Epithelial cell of prostate (primary cell): ENCODE results near the gene LHFPL3.

ENCODE experiments used
- DNase-seq: peaks from one replicate; pipeline ENCODE4 v3.0.0-alpha.2; 2011; ENCODE audit warnings: low read depth, low spot score
- H3K27ac ChIP-seq: fragments of 450-650 bp; 2 replicates; pipeline ENCODE4 v1.5.1; 2017; ENCODE audit warnings: mild to moderate bottlenecking

Gene LHFPL3

DNA sequence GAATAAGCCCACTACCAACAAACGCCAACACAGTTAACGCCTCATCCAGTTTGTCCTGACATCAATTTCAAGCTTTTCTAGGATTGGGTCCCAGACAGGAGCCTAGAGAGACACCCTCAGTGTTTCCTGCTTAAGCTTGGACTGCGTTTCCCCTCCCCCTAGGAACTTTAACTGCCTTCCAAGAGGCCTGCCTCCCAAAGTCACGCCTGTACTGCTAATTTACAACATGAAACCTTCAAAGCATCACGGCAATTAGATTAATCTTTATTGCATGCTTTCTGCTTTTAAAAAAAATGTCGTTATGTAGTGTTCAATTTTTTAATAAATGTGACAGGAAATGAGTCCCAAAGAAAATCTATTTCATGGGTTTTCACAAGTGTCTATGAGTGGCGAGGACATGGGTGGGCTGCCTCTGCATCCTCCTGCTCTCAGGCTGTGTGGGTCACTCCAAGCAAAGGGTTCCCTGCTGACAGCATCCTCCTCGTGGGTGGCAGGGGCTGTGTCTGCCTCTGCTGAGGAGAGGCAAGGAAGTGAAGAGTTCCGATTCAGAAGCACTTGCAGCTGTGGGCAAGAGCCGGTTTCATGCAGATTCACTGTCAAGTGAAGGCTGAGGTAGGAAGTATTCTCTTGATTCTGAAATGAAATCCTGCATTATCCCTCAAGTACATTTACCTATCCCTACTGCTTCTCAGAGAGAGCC, 492.6 kb downstream of the LHFPL3 start:
- no peak for DNase-seq
- no peak overlapping the region for H3K27ac ChIP-seq

DNA sequence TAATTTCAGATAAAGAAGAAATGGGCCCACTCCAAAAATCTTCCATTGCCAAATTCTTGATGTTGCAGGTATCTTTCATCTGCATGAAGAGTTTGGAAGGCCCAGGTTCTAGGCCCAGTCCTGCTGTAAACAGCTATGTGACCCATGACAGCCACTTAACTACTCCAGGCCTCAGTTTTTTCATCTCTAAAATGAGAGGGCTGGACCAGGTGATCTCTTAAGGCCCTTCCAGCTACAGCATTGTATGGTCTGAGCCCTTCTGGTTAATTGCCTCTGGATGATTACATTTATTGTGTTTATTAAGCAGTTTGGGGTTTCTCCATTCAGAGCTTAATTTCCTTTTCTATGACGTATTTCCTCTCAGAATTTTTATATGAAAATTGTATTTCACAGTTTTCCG, 494.8 kb downstream of the LHFPL3 start:
- H3K27ac ChIP-seq, result no peak overlapping the region
- DNase-seq, result no peak

DNA sequence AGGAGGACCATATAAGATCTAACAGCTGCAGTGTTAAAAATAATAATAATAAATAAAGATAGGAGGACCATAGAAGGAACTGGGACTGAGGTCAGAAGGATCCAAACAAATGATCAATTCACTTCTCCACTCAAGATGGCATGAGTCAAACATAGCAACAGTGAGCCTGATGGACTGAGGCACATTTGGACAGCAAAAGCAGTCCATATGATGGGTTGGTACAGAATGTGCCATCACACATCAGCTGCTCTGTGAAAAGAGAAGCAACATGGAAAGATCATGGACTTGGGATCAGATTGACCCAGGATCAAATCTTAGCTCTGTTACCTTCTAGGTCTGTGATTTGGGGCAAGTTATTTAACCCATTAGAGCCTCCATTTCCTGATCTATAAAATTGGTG, 496.7 kb downstream of the LHFPL3 start:
- no peak overlapping the region for H3K27ac ChIP-seq
- DNase-seq, result no peak

DNA sequence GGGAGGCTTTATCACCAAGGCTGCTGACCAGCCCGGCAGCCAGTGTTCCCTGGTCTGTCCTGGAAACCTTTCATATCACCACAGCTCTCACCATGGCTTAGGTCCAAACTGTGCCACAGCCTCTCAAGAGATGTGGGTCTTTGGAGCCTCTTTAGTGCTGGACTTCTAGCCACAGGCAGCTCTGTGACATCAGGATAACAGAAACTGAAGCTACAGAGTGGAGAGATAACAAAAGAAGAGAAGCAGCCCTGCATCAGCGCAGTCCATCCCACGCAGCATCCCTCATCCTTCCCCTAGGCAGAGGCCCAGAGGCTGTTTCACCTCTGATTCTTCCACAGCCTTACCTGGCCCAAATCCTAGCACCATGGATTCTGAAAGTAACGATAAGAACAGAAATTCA, 497.7 kb downstream of the LHFPL3 start:
- no peak overlapping the region for H3K27ac ChIP-seq
- no peak for DNase-seq

DNA sequence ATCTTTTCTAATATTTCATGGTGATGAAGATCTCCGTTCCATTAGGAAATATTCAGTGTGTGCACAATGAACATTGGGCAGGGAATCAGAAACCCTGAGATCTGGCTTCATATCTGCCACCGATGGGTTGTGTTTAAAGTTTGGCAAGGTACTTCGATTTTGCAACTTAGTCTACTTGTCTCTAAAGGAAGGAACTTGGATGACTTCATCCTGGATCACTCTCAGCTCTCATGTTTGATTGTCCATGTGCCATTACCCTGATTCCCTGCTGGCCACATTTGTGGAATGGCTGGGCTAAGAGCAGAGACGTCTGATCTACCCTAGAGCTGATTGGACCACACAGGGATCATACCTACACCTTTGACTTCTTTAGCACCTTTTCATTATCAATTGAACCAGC, 508.6 kb downstream of the LHFPL3 start:
- H3K27ac ChIP-seq, result no peak overlapping the region
- DNase-seq, result no peak

DNA sequence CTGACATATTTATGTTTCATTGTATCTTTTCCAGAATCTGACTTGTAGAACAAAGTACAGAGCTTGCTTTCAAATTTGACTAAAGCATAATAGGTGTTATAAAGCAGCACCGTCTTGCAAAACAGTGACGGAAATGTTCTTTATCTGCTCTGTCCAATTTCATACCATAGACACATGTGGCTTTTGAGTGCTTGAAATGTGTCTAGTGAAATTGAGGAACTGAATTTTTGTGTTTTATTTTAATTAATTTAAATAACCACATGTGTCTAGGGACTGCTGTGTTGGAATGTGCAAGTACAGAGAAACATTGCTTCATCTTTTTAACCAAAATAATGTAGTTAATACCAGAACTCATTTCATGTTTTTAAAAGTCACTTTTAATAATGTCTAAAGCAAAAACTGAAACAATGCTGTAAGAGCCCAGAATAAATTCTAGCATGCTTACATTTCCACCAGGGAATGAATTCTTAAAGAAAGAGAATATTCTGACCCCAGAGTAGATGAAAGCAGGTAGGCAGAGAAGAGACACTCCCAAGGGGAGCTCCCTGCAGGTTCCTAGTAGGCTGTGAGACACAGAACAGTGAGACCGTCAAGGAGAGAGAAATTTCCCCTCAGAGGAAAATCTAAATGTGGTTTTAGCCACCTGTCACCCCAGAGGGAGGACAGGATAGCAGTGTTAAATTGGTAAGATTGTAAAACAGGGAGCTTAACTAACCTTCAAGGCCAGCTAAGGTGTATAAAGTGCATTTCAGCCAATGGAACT, 510.3 kb downstream of the LHFPL3 start:
- no peak for DNase-seq
- no peak overlapping the region for H3K27ac ChIP-seq

DNA sequence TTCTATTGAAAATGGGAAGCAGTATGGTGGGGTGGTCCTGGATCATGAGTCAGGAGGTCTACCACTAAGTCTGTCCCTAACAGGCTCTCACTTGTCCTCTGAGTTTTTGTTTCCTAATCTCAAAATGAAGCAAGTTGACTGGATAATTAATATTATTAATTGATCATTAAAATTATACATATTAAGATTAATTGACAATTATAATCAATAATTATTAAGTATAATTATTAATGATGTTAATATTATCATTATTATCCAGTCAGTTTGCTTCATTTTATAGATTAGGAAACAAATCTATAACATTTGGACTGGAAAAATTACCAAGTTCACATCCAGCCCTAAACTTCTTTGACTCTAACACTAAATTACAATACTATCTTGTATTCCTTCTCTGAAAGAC, 511.4 kb downstream of the LHFPL3 start:
- DNase-seq, result no peak
- H3K27ac ChIP-seq, result no peak overlapping the region

DNA sequence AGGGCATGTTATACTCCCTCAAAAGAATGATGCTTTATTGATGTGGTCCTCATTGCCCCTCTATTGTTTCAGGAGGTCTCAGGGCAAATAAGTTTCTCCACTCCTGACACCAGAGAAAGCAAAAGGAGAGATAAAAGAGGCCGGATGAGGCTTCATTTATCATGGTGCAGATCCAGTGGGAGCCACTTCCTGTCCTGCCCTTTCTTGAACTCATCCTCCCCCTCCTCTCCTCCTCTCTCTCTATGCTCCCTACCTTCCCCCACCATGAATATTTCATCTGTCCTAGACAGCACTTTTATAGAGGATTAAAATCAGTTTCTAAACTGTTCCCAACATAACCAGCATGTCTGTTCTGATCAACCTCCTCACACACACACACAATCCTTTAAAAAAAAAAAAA, 513.4 kb downstream of the LHFPL3 start:
- no peak overlapping the region for H3K27ac ChIP-seq
- DNase-seq, result no peak

DNA sequence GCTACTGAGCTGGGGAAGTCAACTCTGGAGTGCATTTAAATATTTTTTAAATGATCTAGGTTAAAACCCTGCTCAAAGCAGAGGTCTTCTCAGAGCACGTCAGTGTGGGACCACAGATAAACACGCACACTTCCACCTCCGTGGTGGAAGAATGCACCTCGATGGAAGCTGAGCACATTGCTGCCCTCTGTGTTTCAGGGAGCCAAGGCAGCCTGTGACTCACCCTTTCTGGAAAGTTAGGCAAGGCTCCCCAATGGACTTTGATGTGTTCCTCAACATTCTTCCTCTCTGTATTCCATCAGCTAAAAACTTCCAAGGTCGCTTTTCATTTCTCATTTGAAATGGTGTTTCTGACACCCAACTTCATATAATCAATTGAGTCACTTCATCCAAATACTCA, 514.8 kb downstream of the LHFPL3 start:
- no peak overlapping the region for H3K27ac ChIP-seq
- DNase-seq, result no peak

DNA sequence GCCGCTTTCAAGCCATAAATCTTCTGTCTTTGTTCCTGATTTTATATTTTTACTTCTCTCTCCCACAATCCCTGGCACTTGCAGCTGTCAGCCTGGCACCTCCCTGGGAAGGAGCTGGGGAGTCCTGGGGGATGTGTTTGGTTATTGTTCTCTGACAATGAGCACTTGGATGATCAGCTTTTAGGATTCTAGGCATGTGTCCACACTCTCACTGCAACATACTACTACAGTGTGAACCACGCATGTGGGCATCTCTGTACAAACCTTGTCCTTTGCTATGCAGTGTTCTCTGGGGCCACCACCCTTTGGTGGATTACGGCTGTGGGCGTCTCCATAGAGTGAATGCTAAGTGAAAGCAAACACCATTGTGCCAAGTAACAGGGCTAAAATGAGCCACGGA, 517.2 kb downstream of the LHFPL3 start:
- no peak for DNase-seq
- H3K27ac ChIP-seq, result no peak overlapping the region

DNA sequence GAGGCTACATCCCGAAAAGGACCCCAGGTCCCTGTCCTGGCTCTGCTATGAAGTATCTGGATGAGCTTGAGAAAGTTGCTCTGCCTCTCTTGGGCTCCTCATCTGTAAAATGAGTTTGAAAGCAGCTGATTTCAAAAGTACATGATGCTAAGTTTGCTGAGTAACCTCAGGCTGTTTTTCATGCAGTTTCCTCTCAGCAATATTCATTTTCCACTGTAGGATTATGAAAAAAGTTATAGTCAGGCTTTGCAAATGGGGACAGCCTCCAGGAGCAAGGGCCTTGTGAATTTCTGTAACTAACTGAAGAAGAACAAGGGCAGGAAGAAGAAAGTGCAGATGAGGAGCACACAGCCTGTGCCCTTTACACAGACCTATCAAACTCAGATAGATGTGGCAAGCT, 518.3 kb downstream of the LHFPL3 start:
- no peak for DNase-seq
- H3K27ac ChIP-seq, result no peak overlapping the region

DNA sequence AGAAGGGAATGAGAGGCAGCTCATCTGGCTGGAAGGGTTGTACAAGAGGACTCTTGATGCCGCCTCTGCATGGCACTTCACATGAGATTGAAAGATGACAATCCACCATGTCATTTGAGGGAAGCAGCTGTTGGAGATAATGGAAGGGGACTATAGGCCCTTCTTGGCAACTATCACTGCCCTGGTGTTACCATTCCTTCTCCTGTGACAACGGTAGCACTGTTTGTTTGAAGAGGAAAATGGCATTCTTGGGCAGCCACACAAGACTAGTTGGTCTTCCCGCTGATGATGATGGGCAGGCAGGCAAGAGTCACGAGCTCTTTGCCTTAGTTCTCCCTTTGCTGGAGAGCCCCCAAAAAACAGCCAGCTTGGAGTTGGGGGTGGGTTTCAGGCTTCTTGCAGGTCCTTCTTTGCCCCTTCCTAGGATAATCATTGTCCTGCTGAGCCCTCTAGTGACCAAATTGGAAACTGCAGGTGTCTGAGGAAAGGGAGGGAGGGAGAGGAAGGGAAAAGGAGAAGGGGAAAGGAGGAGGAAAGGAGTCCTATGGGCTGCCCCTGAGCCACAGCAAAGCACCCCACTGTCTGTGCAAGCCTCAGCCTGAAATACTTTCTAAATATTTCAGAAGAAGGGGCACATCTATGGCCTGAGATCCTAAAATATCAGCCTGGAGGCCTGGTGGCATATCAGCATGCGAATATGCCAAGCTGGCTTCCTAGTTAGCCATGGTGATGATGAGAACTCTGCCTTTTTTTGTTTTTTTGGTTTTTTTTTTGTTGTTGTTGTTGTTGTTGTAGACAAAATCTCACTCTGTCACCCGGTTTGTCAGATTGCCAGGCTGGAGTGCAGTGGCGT, 520.0 kb downstream of the LHFPL3 start:
- no peak overlapping the region for H3K27ac ChIP-seq
- no peak for DNase-seq

DNA sequence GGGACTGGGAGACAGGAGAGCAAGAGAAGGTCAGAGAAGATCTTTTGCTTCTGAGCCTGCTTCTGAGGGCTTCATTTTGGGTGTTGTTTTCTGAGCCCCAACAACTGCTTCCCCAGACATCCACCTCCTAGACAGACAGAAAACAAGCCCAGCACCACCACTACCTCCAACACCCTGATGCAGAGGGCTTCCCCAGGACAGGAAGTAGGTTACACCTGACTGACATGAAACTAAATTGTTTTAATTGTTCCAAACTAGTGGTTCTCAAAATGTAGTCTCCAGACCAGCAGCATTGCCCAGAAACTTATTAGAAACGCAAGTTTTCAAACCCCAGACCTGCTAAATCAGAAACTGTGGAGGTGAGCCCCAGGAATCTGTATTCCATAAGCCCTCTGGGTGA, 522.0 kb downstream of the LHFPL3 start:
- no peak overlapping the region for H3K27ac ChIP-seq
- DNase-seq, result no peak

DNA sequence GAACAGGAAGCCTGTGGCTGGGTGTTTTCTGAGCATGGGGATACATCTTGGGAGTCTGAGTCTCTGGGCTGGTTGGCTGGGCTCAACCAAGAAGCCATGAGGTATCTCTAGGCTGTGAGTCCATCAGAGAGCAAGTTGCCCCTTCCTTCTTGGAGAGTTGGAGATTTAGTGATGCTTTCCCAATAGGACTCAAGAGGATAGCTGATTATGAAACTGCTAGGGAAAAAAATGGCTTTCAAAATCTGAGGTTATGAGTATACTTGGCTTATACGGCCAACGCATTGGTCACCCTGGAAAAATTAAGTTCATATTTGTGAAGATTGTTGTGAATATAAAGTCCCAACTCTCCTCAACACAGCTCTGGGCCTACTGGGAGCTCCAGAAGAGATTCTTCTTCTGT, 522.9 kb downstream of the LHFPL3 start:
- DNase-seq, result no peak
- no peak overlapping the region for H3K27ac ChIP-seq

DNA sequence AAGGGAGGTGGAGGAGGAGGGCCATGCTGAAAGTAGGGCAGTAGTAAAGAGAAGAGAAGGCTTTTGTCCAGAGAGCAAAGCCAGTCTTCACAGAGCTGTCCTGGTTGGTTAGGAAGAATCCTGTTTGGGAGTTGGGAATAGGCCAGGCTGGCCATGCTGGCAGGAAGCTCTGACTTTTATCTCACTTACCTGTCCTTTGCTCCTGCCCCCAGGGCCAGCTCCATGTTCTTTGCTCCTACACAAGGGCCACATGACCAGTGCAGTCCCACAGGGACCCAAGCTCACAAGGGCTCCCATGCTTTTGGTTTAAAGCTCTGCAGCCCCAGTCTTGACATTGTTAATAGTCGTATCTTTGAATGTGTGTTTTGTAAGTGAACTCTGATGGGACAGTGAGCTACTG, 524.0 kb downstream of the LHFPL3 start:
- H3K27ac ChIP-seq, result no peak overlapping the region
- DNase-seq, result no peak

DNA sequence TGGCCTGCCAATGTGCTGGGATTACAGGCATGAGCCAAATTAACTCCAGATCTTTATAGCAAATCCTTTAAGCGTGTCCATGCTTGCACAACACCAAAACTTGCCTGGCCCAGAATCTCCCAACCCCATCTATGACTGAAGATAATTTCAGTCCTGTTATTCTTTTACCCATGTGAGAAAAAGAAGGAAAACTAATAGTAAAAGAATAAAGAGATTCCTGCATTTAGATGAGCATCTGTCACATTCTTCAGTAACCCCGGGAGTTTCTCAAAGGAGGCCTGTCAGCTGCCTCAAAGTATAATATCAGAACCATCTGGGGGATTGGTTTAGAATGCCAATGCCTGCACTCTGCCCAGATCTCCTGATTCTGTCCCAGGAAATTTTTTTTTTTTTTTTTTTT, 527.5 kb downstream of the LHFPL3 start:
- H3K27ac ChIP-seq, result no peak overlapping the region

DNA sequence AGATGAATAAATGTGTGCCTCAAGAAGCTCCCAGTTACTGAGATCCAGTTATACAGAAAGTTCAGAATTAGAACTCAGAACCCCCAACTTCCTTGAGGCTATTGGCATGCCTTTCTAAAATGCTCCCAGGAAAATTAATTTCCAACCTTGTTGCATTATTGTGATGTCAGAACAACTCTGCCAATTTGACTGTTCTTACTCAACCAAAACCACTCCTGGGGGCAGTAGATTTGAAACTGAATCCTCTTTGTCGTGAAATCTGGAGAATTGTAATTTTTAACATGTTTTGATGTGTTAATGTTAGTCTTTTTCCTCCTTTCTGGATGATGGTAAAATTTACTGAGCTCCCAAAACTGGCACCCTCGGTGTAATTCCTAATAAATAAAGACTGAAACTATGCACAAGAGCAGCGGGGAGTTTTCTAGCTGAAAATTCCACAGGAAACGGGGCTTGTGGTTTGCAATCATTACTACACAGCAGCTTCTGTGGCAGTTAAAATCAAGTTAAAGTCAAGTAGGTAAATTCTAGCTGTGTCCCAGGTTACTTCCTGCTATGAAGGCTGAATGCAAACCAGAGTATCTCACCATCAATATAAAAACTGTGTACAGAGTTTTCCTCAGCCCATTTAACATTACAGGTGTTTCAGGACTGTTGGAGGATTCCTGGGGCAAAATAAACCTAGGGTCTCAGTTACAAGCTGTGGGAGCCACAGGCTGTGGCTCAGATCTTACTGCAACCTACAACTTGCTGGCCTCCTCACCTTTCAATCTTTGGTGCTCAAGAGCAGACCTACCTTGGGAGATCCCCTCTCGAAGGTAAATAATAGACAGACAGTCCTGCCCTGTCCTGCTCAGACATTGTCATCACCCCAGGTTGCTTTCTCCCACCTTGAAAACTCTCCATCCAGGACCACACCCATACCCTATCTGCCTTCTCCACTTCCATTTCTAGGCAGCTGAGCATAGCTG, 529.3 kb downstream of the LHFPL3 start:
- no peak for DNase-seq

More for the DNA sequence above, 527.5 kb downstream of the LHFPL3 start:
- no peak for DNase-seq

DNA sequence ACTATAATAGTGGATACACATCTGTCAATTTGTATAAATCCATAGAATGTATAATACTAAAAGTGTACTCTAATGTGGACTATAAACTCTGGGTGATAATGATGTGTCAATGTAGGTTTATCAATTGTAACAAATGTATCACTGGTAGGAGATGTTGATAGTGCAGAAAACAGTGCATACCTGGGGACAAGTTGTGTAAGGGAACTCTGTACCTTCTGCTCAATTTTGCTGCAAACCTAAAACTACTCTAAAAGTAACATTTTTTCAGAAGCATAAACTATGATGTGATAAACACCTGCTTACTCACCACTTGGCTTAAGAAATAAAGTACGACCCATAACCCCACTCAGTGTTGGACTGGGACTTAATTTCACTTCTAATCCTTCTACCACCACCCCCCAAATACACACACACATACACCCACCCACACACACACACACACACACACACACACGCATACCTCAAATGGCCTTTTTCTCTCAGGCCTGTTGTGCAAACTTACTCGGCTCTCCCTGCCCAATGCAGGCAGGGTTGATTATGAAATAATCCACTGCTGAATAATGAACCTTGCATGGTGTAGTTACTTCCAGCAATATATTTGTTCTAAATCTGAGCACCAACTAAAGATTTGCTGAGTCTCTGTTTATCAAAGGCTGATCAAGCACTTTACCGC, 531.5 kb downstream of the LHFPL3 start:
- no peak for DNase-seq
- no peak overlapping the region for H3K27ac ChIP-seq

More for the DNA sequence above, 529.3 kb downstream of the LHFPL3 start:
- H3K27ac ChIP-seq, result no peak overlapping the region

DNA sequence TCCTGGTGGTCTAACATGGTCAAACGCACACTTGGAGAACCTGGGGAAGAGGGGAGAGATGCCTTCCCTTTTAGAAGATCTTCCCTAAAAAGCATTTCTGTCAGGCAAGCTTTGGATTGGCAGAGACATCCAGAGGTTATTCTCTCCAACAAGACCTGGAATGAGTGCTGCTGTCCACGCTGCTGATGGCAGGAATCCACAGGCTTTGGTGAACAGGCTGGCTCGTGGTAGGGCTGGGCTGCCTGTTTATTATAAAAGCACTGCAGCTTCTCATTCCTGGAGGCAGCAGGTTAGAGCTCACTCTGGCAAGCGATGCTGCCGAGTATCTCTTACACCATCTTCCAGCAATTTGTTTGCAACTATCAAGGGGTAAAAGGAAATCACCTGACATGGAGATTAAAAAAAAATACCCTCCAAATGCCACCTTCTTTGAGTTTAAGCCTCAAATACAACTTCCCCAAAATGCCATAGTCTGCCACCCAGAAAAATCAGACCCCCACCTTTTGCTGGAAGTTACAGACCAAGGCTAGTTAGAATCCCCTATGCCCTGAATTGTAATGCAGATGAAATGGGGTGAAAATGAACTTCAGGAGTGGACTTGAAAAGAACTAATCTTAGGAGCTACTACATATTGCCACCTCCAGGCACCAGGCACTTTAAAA, 533.5 kb downstream of the LHFPL3 start:
- no peak overlapping the region for H3K27ac ChIP-seq
- no peak for DNase-seq
